Measurements from ENCODE around the gene ANAPC1.
"Not testable (repeated sequence)": the region's sequence is repeated elsewhere in the genome, so short reads cannot be mapped to it uniquely, and the experiment has no call there.

The ANAPC1 gene

DNA sequence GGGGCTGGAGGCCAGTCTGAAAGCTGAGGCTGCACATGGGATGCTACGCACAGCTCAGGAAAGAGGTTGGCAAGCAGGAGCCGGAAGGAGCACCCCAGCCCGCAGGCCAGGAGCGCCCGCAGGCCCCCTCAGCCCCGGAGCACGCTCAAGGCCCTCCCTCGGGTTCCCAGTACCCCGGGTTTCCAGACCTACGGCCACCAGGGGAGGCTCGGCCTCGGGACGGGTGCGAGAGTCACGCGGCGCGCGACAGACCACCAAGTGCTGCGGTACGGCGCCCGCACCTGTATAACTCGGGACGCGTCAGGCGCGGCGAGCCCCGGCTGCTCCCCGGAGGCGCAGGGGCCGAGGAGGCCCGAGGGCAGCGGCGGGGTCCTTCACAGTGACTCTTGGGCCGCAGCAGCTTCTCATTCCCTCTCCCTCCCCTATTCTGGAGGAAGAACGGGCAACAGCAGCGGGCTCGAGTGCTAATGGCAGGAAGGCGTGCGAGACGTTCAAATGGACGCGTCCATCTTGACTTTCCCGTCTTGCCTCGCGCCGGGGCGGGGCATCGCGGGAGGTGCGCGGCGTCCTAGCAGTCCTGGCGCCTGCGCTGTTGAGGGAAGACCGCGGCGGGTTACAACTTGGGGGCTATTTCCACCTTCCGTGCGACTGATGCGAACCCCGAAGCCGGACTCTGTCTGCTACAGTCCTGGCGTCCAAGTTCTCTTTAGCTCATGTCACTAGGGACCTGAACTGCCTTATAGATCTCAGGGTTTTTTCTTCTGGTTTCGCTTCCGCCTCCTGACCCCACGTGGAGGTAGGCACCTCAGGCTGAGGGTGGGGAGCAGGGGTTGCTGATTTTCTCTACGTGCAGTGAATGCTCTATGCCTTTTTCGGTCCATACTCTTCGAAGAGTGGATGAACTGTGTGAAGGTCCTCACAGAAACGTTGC, at the start of gene ANAPC1:
ANAPC1 (minus strand) TSS at position 533 of the 931 bp plus-strand sequence. CDS start 3,368 bp downstream, outside the sequence.
- peak; percentile 81 for DNase-seq

GRCh38 chr2:111932841-111933291, 48.9 kb upstream of the ANAPC1 start:
- no peak for DNase-seq

DNA sequence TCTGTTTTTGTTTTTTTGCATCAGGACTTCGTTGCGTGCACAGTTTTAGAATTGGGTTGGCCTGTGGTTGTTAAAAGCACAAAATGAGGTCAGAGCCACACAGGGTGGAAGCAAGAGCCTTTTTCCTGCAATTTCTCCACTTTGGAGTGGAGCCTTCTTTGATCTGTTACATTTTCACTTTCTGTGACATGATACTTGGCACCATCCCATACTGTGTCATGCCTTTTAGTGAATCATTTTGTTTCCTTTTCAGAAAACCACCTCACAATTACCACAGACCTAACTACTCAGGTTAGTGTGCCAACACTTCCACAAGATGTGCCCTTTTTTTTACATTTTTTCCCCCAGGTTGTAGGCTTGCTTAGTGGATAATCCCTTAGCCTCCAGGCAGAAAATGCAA, 46.9 kb upstream of the ANAPC1 start:
- peak; percentile 48 for DNase-seq

GRCh38 chr2:111930409-111930808, 46.4 kb upstream of the ANAPC1 start:
- no peak for DNase-seq

- DNase-seq: no peak
Measured at GRCh38 chr2:111927723-111928122, 43.7 kb upstream of the ANAPC1 start.

- no peak for DNase-seq
Measured at GRCh38 chr2:111924617-111925107, 40.7 kb upstream of the ANAPC1 start.

- DNase-seq: peak; percentile 13
Measured at GRCh38 chr2:111923276-111923804, 39.3 kb upstream of the ANAPC1 start.

- DNase-seq: peak; percentile 21
Measured at GRCh38 chr2:111919794-111920608, 36.0 kb upstream of the ANAPC1 start.

DNA sequence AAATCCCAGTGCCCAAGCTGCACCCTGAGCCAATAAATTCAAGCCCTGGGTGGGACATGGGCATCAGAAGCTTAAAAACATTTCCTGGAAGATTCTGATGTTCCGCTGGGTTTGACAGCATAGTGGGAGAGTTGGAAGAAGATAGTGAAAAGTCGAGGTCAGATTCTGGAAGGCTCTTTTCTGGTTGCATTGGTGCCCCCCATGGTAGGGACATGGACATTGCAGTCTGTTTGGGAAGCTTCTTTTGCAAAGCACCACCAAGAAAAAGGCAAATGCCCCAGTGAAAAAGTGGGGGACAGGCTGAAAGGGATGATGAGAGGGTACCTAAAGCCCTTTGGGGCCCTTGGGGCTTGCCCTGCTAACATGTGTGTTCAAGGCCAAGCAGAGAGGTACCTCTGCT, 35.4 kb upstream of the ANAPC1 start:
- peak; percentile 11 for DNase-seq

GRCh38 chr2:111918383-111918806, 34.4 kb upstream of the ANAPC1 start:
- peak; percentile 91 for DNase-seq

GRCh38 chr2:111917106-111917505, 33.1 kb upstream of the ANAPC1 start:
- DNase-seq: no peak

DNA sequence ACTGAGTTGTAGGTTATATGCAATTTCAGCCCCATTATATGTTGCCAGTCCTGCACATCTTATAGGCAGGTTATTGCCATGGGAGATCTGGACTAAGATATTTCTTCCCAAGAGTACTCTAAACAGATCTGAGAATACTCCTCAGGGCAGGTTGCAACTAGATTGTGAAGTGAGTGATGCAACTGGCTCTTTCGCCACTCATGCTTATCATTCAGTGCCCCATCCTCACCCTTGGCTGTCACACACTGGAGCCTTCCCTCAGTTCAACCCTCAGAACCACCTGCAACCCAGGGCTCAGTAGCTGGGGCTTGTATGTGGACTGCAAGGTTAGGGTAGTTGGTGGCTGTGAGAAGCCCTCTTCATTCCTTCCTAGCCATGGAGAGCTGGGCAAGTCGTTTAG, 28.6 kb upstream of the ANAPC1 start:
- DNase-seq: no peak

DNA sequence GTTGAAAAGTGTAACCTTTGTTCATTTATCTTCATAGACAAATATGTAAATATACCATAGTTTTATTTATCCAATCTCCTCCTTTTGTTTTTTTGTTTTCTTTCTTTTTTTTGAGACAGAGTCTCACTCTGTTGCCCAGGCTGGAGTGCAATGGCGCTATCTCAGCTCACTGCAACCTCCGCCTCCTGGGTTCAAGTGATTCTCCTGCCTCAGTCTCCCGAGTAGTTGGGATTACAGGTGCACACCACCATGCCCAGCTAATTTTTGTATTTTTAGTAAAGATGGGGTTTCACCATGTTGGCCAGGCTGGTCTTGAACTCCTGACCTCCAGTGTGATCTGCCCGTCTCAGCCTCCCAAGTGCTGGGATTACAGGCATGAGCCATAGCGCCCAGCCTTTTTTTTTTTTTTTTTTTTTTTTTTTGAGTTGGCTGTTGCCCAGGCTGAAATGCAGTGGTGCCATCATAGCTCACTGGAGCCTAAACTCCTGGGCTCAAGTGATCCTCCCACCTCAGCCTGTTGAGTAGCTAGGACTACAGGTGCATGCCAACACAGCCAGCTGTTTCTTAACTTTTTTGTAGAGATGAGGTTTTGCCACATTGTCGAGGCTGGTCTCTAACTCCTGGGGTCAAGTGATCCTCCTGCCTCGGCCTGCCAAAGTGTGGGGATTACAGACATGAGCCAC, 27.4 kb upstream of the ANAPC1 start:
- DNase-seq: not testable (repeated sequence)

- no peak for DNase-seq
Measured at GRCh38 chr2:111910609-111911277, 26.8 kb upstream of the ANAPC1 start.

- not testable (repeated sequence) for DNase-seq
Measured at GRCh38 chr2:111909997-111910396, 26.0 kb upstream of the ANAPC1 start.

DNA sequence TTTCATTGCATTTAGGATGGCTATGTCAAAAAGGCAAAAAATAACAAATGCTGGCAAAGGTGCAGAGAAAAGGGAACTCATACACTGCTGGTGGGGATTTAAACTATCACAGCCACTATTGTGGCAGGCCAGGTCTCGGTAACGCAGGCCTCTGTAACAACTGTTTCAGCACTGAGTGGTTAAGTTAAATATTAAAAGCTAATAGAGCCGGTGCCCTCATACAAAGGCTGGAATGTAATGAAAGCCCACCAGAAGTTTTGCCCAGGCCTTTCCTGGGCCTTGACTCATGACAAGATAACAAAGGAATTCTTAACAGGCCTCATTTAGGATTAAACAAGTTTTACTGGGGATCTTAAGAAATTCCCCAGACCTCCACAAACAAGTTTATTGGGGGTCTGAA, 25.1 kb upstream of the ANAPC1 start:
- DNase-seq: no peak

DNA sequence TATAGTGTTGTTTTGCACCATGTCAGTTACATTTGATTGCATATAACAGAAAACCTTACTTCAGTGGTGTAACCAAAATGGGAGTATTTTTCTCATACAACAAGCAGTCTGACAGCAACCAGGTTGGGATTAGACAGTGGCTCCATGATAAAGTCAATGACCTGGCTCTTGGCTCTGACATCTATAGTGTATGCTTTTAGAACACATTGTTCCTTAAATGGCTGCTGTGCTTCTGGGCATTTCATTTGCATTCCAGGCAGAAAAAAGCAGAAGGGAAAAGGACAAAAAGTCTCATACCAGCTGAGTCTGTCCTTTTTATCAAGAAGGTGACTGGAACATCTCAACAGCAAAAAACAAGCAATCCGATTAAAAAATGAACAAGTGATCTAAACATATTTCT, 24.6 kb upstream of the ANAPC1 start:
- no peak for DNase-seq

DNA sequence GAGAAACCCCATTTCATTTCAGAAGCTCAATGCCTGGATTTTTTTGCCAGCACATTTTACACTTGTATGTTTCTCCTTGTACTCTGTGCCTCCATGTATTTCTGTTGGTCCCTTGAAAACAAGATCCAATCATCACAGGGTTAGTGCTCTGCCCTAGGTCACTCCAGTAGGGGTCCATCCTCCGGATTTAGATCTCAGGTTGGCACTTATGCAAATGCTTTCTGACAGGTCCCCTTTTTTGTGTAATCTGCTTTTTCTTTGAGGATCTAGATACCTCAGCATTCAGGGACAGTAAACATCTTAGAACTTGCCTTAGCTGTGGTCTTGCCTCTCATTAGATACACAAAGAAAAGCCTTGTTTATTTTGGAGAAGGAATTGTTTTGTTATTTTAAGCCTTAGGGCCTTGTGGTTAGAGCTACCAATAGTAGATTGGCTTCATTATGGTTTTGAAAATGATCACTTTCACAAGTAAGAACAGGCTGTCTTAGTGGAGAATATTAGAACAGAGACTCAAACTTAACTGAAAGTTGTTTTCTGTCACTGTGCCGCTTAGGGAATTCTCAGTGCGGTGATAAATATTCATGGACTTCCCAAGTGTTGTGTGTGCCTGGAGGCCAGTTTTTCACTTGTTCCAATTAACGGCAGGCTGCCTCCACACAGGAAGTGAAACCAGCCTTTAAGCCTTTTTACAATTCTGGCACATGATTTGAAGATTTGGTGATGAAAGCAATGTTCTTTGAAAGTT, 22.2 kb upstream of the ANAPC1 start:
- no peak for DNase-seq

GRCh38 chr2:111905475-111905869, 21.5 kb upstream of the ANAPC1 start:
- DNase-seq: not testable (repeated sequence)

- no peak for DNase-seq
Measured at GRCh38 chr2:111904726-111905474, 20.9 kb upstream of the ANAPC1 start.

Data from HCEC 1CT (cell line).